ENCODE data around the gene BNIPL.

DNA sequence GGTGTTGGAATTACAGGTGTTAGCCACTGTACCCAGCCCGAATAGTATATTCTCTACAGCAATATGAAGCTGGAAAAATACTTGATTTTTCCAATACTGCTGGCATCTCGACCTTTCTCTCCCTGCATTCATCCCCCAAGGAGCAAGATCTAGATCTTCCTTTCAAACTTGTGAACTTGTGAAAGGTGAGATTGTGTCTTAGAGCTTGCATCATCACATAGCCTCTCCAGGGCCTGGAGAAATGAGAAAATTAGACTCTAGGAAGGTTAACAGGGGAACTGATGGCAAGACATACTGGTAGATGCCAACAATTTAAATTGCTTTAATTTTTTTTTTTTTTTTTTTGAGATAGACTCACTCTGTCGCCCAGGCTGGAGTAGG is 26.1 kb upstream of the BNIPL start:
- TF ChIP-seq, protein P1, sequence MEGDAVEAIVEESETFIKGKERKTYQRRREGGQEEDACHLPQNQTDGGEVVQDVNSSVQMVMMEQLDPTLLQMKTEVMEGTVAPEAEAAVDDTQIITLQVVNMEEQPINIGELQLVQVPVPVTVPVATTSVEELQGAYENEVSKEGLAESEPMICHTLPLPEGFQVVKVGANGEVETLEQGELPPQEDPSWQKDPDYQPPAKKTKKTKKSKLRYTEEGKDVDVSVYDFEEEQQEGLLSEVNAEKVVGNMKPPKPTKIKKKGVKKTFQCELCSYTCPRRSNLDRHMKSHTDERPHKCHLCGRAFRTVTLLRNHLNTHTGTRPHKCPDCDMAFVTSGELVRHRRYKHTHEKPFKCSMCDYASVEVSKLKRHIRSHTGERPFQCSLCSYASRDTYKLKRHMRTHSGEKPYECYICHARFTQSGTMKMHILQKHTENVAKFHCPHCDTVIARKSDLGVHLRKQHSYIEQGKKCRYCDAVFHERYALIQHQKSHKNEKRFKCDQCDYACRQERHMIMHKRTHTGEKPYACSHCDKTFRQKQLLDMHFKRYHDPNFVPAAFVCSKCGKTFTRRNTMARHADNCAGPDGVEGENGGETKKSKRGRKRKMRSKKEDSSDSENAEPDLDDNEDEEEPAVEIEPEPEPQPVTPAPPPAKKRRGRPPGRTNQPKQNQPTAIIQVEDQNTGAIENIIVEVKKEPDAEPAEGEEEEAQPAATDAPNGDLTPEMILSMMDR (IDR thresholded peaks at IDR 0.05) = no peak
- TF ChIP-seq POLR2AphosphoS5 (IDR thresholded peaks at IDR 0.05) = no peak
- no peak for TF ChIP-seq POLR2A (IDR thresholded peaks at IDR 0.05)
